CD14-positive monocyte (primary cell): Measurements from ENCODE around the gene CENPX. TPM values are rescaled to one million over a fixed set of nuclear protein-coding genes. Genes with fewer than 3 reads are reported as not detected.
"Not testable (repeated sequence)": the region's sequence is repeated elsewhere in the genome, so short reads cannot be mapped to it uniquely, and the experiment has no call there.

Source experiments
- DNase-seq, 3 donors: peaks; one replicate each; pipeline ENCODE4 v3.0.0-alpha.2; 2011 to 2022
- H2AFZ ChIP-seq: 2 replicates; pipeline ENCODE4 v1.6.0; 2012; ENCODE audit warnings: mild to moderate bottlenecking, low read depth, low read length, inconsistent platforms; ENCODE audit not compliant: insufficient read depth, poor library complexity, severe bottlenecking
- H3K27ac ChIP-seq, 2 donors: 1 replicate in 1 of 2; 2 replicates in 1 of 2; pipeline ENCODE4 v1.5.1; 2012 to 2013; ENCODE audit warnings: low read length in 2 of 2, control low read depth in 1 of 2, inconsistent platforms in 1 of 2, low read depth in 1 of 2, mild to moderate bottlenecking in 1 of 2
- H3K27me3 ChIP-seq, 2 donors: one replicate each; pipeline versions ENCODE4 v1.6.0 to v1.6.1; 2011 to 2013; ENCODE audit warnings: low read length in 2 of 2; ENCODE audit not compliant: control insufficient read depth in 2 of 2, insufficient read depth in 2 of 2
- H3K36me3 ChIP-seq, 2 donors: replicated peaks in 1 of 2; 1 replicate in 1 of 2; 2 replicates in 1 of 2; pipeline versions ENCODE4 v1.5.1 to v1.6.1; 2012 to 2013; ENCODE audit warnings: low read length in 2 of 2, control low read depth in 1 of 2, inconsistent platforms in 1 of 2, mild to moderate bottlenecking in 1 of 2; ENCODE audit not compliant: insufficient read depth in 2 of 2, control insufficient read depth in 1 of 2
- H3K4me1 ChIP-seq, 2 donors: 1 replicate in 1 of 2; 2 replicates in 1 of 2; pipeline versions ENCODE4 v1.5.1 to v1.6.1; 2012 to 2013; ENCODE audit warnings: low read length in 2 of 2, control low read depth in 1 of 2, inconsistent platforms in 1 of 2, mild to moderate bottlenecking in 1 of 2, moderate library complexity in 1 of 2; ENCODE audit not compliant: insufficient read depth in 2 of 2, control insufficient read depth in 1 of 2
- H3K4me2 ChIP-seq: replicated peaks from 2 replicates; pipeline ENCODE3; 2012; ENCODE audit warnings: low read length, moderate library complexity, mild to moderate bottlenecking; ENCODE audit not compliant: poor library complexity, severe bottlenecking; ENCODE audit errors: extremely low read depth
- H3K4me3 ChIP-seq, 3 experiments: fragments of 200-600 bp in 1 of 3; sonication (generic) in 1 of 3; replicated peaks in 1 of 3; 1 replicate in 2 of 3; 2 replicates in 1 of 3; pipeline ENCODE4 v1.5.1; 2011 to 2013; ENCODE audit warnings: low read length in 3 of 3, mild to moderate bottlenecking in 3 of 3, control low read depth in 2 of 3, low read depth in 2 of 3, inconsistent platforms in 1 of 3, moderate library complexity in 1 of 3
- H3K79me2 ChIP-seq: 2 replicates; pipeline ENCODE4 v1.6.0; 2012; ENCODE audit warnings: mild to moderate bottlenecking, control low read depth, inconsistent platforms, low read length, moderate library complexity; ENCODE audit not compliant: insufficient read depth
- H3K9ac ChIP-seq: 2 replicates; pipeline ENCODE4 v1.6.0; 2017; ENCODE audit warnings: low read length, mild to moderate bottlenecking; ENCODE audit not compliant: insufficient read depth, poor library complexity, severe bottlenecking
- H3K9me3 ChIP-seq, 2 donors: replicated peaks in 1 of 2; 1 replicate in 1 of 2; 2 replicates in 1 of 2; pipeline versions ENCODE4 v1.5.1 to v1.6.1; 2012 to 2013; ENCODE audit warnings: low read length in 2 of 2, control low read depth in 1 of 2; ENCODE audit not compliant: control insufficient read depth in 1 of 2, insufficient read depth in 1 of 2
- H4K20me1 ChIP-seq: 2 replicates; pipeline ENCODE4 v1.6.0; 2012; ENCODE audit warnings: mild to moderate bottlenecking, low read length, control low read depth, moderate library complexity; ENCODE audit not compliant: insufficient read depth
- H3K27ac Mint-ChIP-seq, 7 donors: one replicate each; pipeline ENCODE4 v1.8.0; 2020; ENCODE audit warnings: mild to moderate bottlenecking in 7 of 7, mixed read lengths in 7 of 7, moderate library complexity in 6 of 7, inconsistent platforms in 2 of 7
- H3K27me3 Mint-ChIP-seq, 3 donors: one replicate each; pipeline ENCODE4 v1.8.0; 2021 to 2022; ENCODE audit warnings: low read depth in 3 of 3, mild to moderate bottlenecking in 3 of 3, mixed read lengths in 3 of 3, moderate library complexity in 3 of 3, inconsistent platforms in 1 of 3
- H3K36me3 Mint-ChIP-seq, 2 donors: one replicate each; pipeline ENCODE4 v1.8.0; 2020; ENCODE audit warnings: mixed read lengths in 2 of 2, inconsistent platforms in 1 of 2, mild to moderate bottlenecking in 1 of 2
- H3K4me1 Mint-ChIP-seq: one replicate; pipeline ENCODE4 v1.8.0; 2020; ENCODE audit warnings: mild to moderate bottlenecking, mixed read lengths
- H3K4me3 Mint-ChIP-seq, 2 donors: one replicate each; pipeline ENCODE4 v1.8.0; 2020; ENCODE audit warnings: mild to moderate bottlenecking in 2 of 2, mixed read lengths in 2 of 2, moderate library complexity in 1 of 2
- H3K9me3 Mint-ChIP-seq, 7 donors: one replicate each; pipeline ENCODE4 v1.8.0; 2020 to 2022; ENCODE audit warnings: mixed read lengths in 7 of 7, mild to moderate bottlenecking in 6 of 7, moderate library complexity in 6 of 7, inconsistent platforms in 2 of 7
- CTCF ChIP-seq: fragments of 200-600 bp; IDR thresholded peaks from one replicate; pipeline ENCODE4 v1.8.0; 2022; ENCODE audit warnings: antibody characterized with exemption, mild to moderate bottlenecking
- WGBS: methylation state at CpG from one replicate; pipeline ENCODE4 v1.1.5; 2013; ENCODE audit warnings: missing lambda C conversion rate; ENCODE audit not compliant: insufficient coverage; 5-methylcytosine and 5-hydroxymethylcytosine counted together
- intact Hi-C, 2 donors: fragments of 100-400 bp; cut with micrococcal nuclease; formaldehyde crosslinking; loops; one replicate each; pipeline versions ENCODE4 v1.15.0 to v1.15.1; 2023
- polyA plus RNA-seq, 3 donors: library from polyadenylated mRNA; depleted of rRNA in 1 of 3; unstranded in 2 of 3; stranded (reverse) in 1 of 3; fragments of 300-500 nt in 2 of 3; fragments of >200 nt in 1 of 3; fragmentation: Illumina TruSeq in 2 of 3; gene quantifications; 1 replicate in 2 of 3; 2 replicates in 1 of 3; pipeline ENCODE4 v1.2.3, GENCODE V29; 2012 to 2021

The CENPX gene
- polyA plus RNA-seq, 3 donors, result 47.7 to 57.0 (median 55.9) TPM

DNA sequence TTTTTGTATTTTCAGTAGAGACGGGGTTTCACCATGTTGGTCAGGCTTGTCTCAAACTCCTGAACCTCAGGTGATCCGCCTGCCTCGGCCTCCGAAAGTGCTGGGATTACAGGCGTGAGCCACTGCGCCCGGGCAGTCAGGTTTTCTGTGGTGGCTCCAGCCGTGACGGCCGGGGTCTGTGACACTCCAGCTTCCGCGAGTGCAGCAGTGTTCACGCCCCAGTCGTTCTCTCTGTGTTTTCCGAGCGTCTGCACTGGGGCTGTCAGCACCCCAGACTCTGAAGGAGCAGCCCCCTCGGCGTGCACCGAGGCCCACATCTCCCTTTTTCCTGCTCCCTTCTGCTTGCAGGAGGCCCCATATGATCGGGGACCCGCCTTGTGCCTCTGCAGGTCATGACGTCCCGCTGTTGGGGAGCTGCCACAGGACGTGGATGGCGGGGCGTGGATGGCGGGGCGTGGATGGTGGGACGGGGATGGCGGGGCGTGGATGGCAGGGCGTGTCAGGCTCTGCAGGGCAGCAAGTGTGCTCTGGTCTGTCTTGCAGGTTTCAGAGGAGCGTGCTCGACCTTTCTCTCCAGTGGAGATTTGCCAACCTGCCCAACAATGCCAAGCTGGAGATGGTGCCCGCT, 39.6 kb downstream of the CENPX start:
- no peak overlapping the region for H3K9ac ChIP-seq
- no peaks in the 10 kb centered on the region for H4K20me1 ChIP-seq
- Mint-ChIP-seq H3K4me1 (peaks cover 24% of the 10 kb centered on the region), H3K4me3 (no peak overlapping the region), H3K27ac (peak overlapping the region in 1 of 7 donors; percentile 26), H3K27me3 (peaks cover 0 to 2% (median 0%) of the 10 kb centered on the region in 3 donors), H3K36me3 (peaks cover 42 to 78% of the 10 kb centered on the region in 2 donors), H3K9me3 (no peaks in the 10 kb centered on the region)
- peaks cover 34 to 45% of the 10 kb centered on the region in 2 donors for H3K36me3 ChIP-seq
- no peak overlapping the region for H3K4me2 ChIP-seq
- H3K27ac ChIP-seq, result peak overlapping the region in 1 of 2 donors; percentile 36
- no peak for DNase-seq
- 94% methylated on average over 34 of the region's 35 CpGs for WGBS
- H2AFZ ChIP-seq, result peak overlapping the region; percentile 24
- no peak overlapping the region for H3K4me3 ChIP-seq
- H3K27me3 ChIP-seq, result no peaks in the 10 kb centered on the region
- H3K4me1 ChIP-seq, result peaks cover 15 to 16% of the 10 kb centered on the region in 2 donors
- no peaks in the 10 kb centered on the region for H3K9me3 ChIP-seq
- peaks cover 12% of the 10 kb centered on the region for H3K79me2 ChIP-seq
- intact Hi-C loops, result no loop called here
- no peak for TF ChIP-seq CTCF

- H3K27me3 ChIP-seq, H3K9me3 ChIP-seq, H3K9ac ChIP-seq, H3K9me3 Mint-ChIP-seq, H2AFZ ChIP-seq, intact Hi-C loops, H3K4me2 ChIP-seq, H3K4me3 ChIP-seq, H3K27ac ChIP-seq, DNase-seq, H3K4me3 Mint-ChIP-seq, H4K20me1 ChIP-seq, H3K27ac Mint-ChIP-seq, H3K27me3 Mint-ChIP-seq: not testable (repeated sequence)
- 99% methylated on average over 10 of the region's 12 CpGs for WGBS
- H3K36me3 ChIP-seq, result peaks cover 25 to 34% of the 10 kb centered on the region in 2 donors
- H3K4me1 Mint-ChIP-seq, result peaks cover 29% of the 10 kb centered on the region
- peaks cover 12% of the 10 kb centered on the region for H3K79me2 ChIP-seq
- H3K4me1 ChIP-seq, result peaks cover 21 to 26% of the 10 kb centered on the region in 2 donors
- H3K36me3 Mint-ChIP-seq, result peaks cover 32 to 65% of the 10 kb centered on the region in 2 donors
These were observed 41.2 kb downstream of the CENPX start for GRCh38 chr17:81981511-81981910.
